Measurements from ENCODE around the gene LAMA3. TPM values are rescaled to one million over a fixed set of nuclear protein-coding genes. Genes with fewer than 3 reads are reported as not detected.
"Not testable (repeated sequence)": the region's sequence is repeated elsewhere in the genome, so short reads cannot be mapped to it uniquely, and the experiment has no call there.

Gene LAMA3
- polyA plus RNA-seq, 1 donor from 2014 or later, result not detected

- H3K27me3 Mint-ChIP-seq, result peaks cover 8% of the 10 kb centered on the region
- peaks cover 0 to 1% (median 0%) of the 10 kb centered on the region in 3 donors for H3K9me3 Mint-ChIP-seq
- no peaks in the 10 kb centered on the region for H3K36me3 Mint-ChIP-seq
- H3K27ac Mint-ChIP-seq, result no peak overlapping the region
- H3K4me3 Mint-ChIP-seq, result no peak overlapping the region
- H3K4me1 Mint-ChIP-seq, result no peaks in the 10 kb centered on the region
These were observed 36.1 kb downstream of the LAMA3 start for GRCh38 chr18:23725351-23725750.

GRCh38 chr18:23725827-23726661 lies 36.8 kb downstream of the LAMA3 start:
- H3K9me3 Mint-ChIP-seq, result peaks cover 0 to 1% (median 0%) of the 10 kb centered on the region in 3 donors
- H3K27me3 Mint-ChIP-seq, result peaks cover 8% of the 10 kb centered on the region
- no peak overlapping the region for H3K4me3 Mint-ChIP-seq
- H3K27ac Mint-ChIP-seq, result no peak overlapping the region
- no peaks in the 10 kb centered on the region for H3K4me1 Mint-ChIP-seq
- H3K36me3 Mint-ChIP-seq, result no peaks in the 10 kb centered on the region

GRCh38 chr18:23727707-23728493 lies 38.6 kb downstream of the LAMA3 start:
- H3K4me3 Mint-ChIP-seq, result no peak overlapping the region

GRCh38 chr18:23730857-23731256 lies 41.6 kb downstream of the LAMA3 start:
- H3K4me3 Mint-ChIP-seq, result no peak overlapping the region
- peaks cover 0 to 2% (median 0%) of the 10 kb centered on the region in 3 donors for H3K9me3 Mint-ChIP-seq
- H3K4me1 Mint-ChIP-seq, result no peaks in the 10 kb centered on the region
- H3K27ac Mint-ChIP-seq, result no peak overlapping the region
- H3K27me3 Mint-ChIP-seq, result peaks cover 9% of the 10 kb centered on the region
- peaks cover 2% of the 10 kb centered on the region for H3K36me3 Mint-ChIP-seq

More at GRCh38 chr18:23727707-23728493, 38.6 kb downstream of the LAMA3 start:
- Mint-ChIP-seq H3K27ac (no peak overlapping the region), H3K4me1 (no peaks in the 10 kb centered on the region), H3K27me3 (peaks cover 10% of the 10 kb centered on the region), H3K36me3 (no peaks in the 10 kb centered on the region), H3K9me3 (no peaks in the 10 kb centered on the region)

GRCh38 chr18:23731861-23732260 lies 42.6 kb downstream of the LAMA3 start:
- Mint-ChIP-seq H3K4me3 (no peak overlapping the region), H3K27ac (no peak overlapping the region), H3K9me3 (peaks cover 0 to 2% (median 0%) of the 10 kb centered on the region in 3 donors), H3K27me3 (peaks cover 8% of the 10 kb centered on the region), H3K4me1 (no peaks in the 10 kb centered on the region), H3K36me3 (peaks cover 2% of the 10 kb centered on the region)

- H3K27ac Mint-ChIP-seq, result no peak overlapping the region
- no peak overlapping the region for H3K4me3 Mint-ChIP-seq
- H3K9me3 Mint-ChIP-seq, result peaks cover 0 to 2% (median 0%) of the 10 kb centered on the region in 3 donors
- peaks cover 11% of the 10 kb centered on the region for H3K27me3 Mint-ChIP-seq
- H3K4me1 Mint-ChIP-seq, result no peaks in the 10 kb centered on the region
- H3K36me3 Mint-ChIP-seq, result peaks cover 2% of the 10 kb centered on the region
These were observed 43.2 kb downstream of the LAMA3 start for GRCh38 chr18:23732439-23732838.

GRCh38 chr18:23733265-23733664 lies 44.0 kb downstream of the LAMA3 start:
- not testable (repeated sequence) for H3K9me3 Mint-ChIP-seq, H3K4me3 Mint-ChIP-seq, H3K4me1 Mint-ChIP-seq, H3K27ac Mint-ChIP-seq, H3K36me3 Mint-ChIP-seq
- peaks cover 17% of the 10 kb centered on the region for H3K27me3 Mint-ChIP-seq

- Mint-ChIP-seq H3K27ac (no peak overlapping the region), H3K4me3 (no peak overlapping the region), H3K36me3 (peaks cover 2% of the 10 kb centered on the region), H3K9me3 (peaks cover 0 to 2% (median 0%) of the 10 kb centered on the region in 3 donors), H3K4me1 (peaks cover 0 to 6% (median 0%) of the 10 kb centered on the region in 3 donors), H3K27me3 (peaks cover 19% of the 10 kb centered on the region)
These were observed 44.6 kb downstream of the LAMA3 start for GRCh38 chr18:23733895-23734294.

GRCh38 chr18:23735021-23735464 lies 45.8 kb downstream of the LAMA3 start:
- Mint-ChIP-seq H3K9me3 (peaks cover 0 to 2% (median 0%) of the 10 kb centered on the region in 3 donors), H3K27ac (no peak overlapping the region), H3K4me3 (peak overlapping the region in 1 of 4 donors; percentile 37), H3K36me3 (peaks cover 2% of the 10 kb centered on the region), H3K27me3 (peaks cover 20% of the 10 kb centered on the region), H3K4me1 (peaks cover 0 to 6% (median 0%) of the 10 kb centered on the region in 3 donors)

GRCh38 chr18:23737578-23737977 lies 48.3 kb downstream of the LAMA3 start:
- H3K4me3 Mint-ChIP-seq, result no peak overlapping the region

GRCh38 chr18:23738151-23738550 lies 48.9 kb downstream of the LAMA3 start:
- Mint-ChIP-seq H3K36me3 (peaks cover 2% of the 10 kb centered on the region), H3K27me3 (peaks cover 28% of the 10 kb centered on the region), H3K4me1 (peaks cover 0 to 6% (median 0%) of the 10 kb centered on the region in 3 donors), H3K4me3 (no peak overlapping the region), H3K9me3 (peaks cover 0 to 2% (median 0%) of the 10 kb centered on the region in 3 donors), H3K27ac (no peak overlapping the region)

More at GRCh38 chr18:23737578-23737977, 48.3 kb downstream of the LAMA3 start:
- H3K4me1 Mint-ChIP-seq, result peaks cover 0 to 6% (median 0%) of the 10 kb centered on the region in 3 donors
- peaks cover 25% of the 10 kb centered on the region for H3K27me3 Mint-ChIP-seq
- H3K27ac Mint-ChIP-seq, result no peak overlapping the region
- peaks cover 2% of the 10 kb centered on the region for H3K36me3 Mint-ChIP-seq
- peaks cover 0 to 2% (median 0%) of the 10 kb centered on the region in 3 donors for H3K9me3 Mint-ChIP-seq

- H3K4me1 Mint-ChIP-seq, result peaks cover 0 to 6% (median 0%) of the 10 kb centered on the region in 3 donors
- peaks cover 28% of the 10 kb centered on the region for H3K27me3 Mint-ChIP-seq
- H3K4me3 Mint-ChIP-seq, result no peak overlapping the region
- no peak overlapping the region for H3K27ac Mint-ChIP-seq
- peaks cover 0 to 2% (median 0%) of the 10 kb centered on the region in 3 donors for H3K9me3 Mint-ChIP-seq
- peaks cover 2% of the 10 kb centered on the region for H3K36me3 Mint-ChIP-seq
These were observed 49.3 kb downstream of the LAMA3 start for GRCh38 chr18:23738575-23738974.

- H3K4me3 Mint-ChIP-seq, result no peak overlapping the region
- no peaks in the 10 kb centered on the region for H3K9me3 Mint-ChIP-seq
- H3K4me1 Mint-ChIP-seq, result peaks cover 0 to 6% (median 0%) of the 10 kb centered on the region in 3 donors
- peaks cover 2% of the 10 kb centered on the region for H3K36me3 Mint-ChIP-seq
- H3K27ac Mint-ChIP-seq, result no peak overlapping the region
- H3K27me3 Mint-ChIP-seq, result peaks cover 24% of the 10 kb centered on the region
These were observed 51.0 kb downstream of the LAMA3 start for GRCh38 chr18:23740105-23740830.

- not testable (repeated sequence) for H3K27ac Mint-ChIP-seq, H3K36me3 Mint-ChIP-seq, H3K4me1 Mint-ChIP-seq, H3K4me3 Mint-ChIP-seq, H3K9me3 Mint-ChIP-seq
- peaks cover 22% of the 10 kb centered on the region for H3K27me3 Mint-ChIP-seq
These were observed 52.7 kb downstream of the LAMA3 start for GRCh38 chr18:23741967-23742366.
